OCI-LY1 (cell line): Measurements from ENCODE around the gene AP1G2.
A peak's percentile ranks its signal among the peaks of the same experiment; 100 is the strongest.

Experiments used
- CTCF ChIP-seq: fragments of 200-600 bp; sonication (generic), shearing (Covaris generic); IDR thresholded peaks from 2 replicates; pipeline ENCODE4 v1.5.1; 2017; ENCODE audit warnings: mild to moderate bottlenecking, antibody characterized with exemption, low read length, moderate library complexity, mixed read lengths
- EZH2 ChIP-seq: fragments of 200-600 bp; sonication (generic), shearing (Covaris generic); IDR thresholded peaks from 2 replicates; pipeline ENCODE4 v1.8.0; 2017; ENCODE audit warnings: borderline replicate concordance, mixed run types, mild to moderate bottlenecking, antibody characterized with exemption, low read length, moderate library complexity, mixed read lengths

- TF ChIP-seq CTCF = peak; percentile 68
- TF ChIP-seq EZH2 = no peak
Observed at GRCh38 chr14:23539248-23540140, 28.1 kb downstream of the AP1G2 start.
